Activated CD8-positive, alpha-beta T cell treated with anti-CD3 and anti-CD28 coated beads for 36 hours (primary cell): ENCODE results near the gene RNF144A. TPM values are rescaled to one million over a fixed set of nuclear protein-coding genes. Genes with fewer than 3 reads are reported as not detected.

ENCODE experiments used
- ATAC-seq: fragments of 200-7000 bp; cut with Tn5 transposase; one replicate; pipeline ENCODE4 v1.10.0; 2021; ENCODE audit warnings: mild to moderate bottlenecking, moderate library complexity
- CTCF ChIA-PET: fragments of 350-600 bp; sonication (Branson Sonifier 250); formaldehyde crosslinking; loops from one replicate; lab custom pipeline; 2021; ENCODE audit warnings: antibody characterized with exemption; lab: Charles Lee
- POLR2A ChIA-PET: fragments of 350-600 bp; sonication (Branson Sonifier 250); formaldehyde crosslinking; loops from one replicate; lab custom pipeline; 2021; ENCODE audit warnings: antibody characterized with exemption; lab: Charles Lee
- DNase-seq: peaks from one replicate; pipeline ENCODE4 v3.0.0-alpha.2; 2020
- H3K27ac Mint-ChIP-seq: one replicate; pipeline ENCODE4 v1.8.0; 2021; ENCODE audit warnings: mild to moderate bottlenecking, mixed read lengths
- H3K27me3 Mint-ChIP-seq: one replicate; pipeline ENCODE4 v1.8.0; 2021; ENCODE audit warnings: mixed read lengths
- H3K36me3 Mint-ChIP-seq: one replicate; pipeline ENCODE4 v1.8.0; 2021; ENCODE audit warnings: low read depth, mixed read lengths
- H3K4me1 Mint-ChIP-seq: one replicate; pipeline ENCODE4 v1.8.0; 2021; ENCODE audit warnings: low read depth, mixed read lengths
- H3K4me3 Mint-ChIP-seq: one replicate; pipeline ENCODE4 v1.8.0; 2021; ENCODE audit warnings: mild to moderate bottlenecking, moderate library complexity, mixed read lengths
- H3K9me3 Mint-ChIP-seq: one replicate; pipeline ENCODE4 v1.8.0; 2021; ENCODE audit warnings: mixed read lengths
- intact Hi-C: fragments of 100-400 bp; cut with micrococcal nuclease; formaldehyde crosslinking; loops from one replicate; pipeline ENCODE4 v1.10.0; 2022
- total RNA-seq, 2 experiments: library from RNA; stranded (reverse); gene quantifications; one replicate each; pipeline ENCODE4 v1.2.3, GENCODE V29; 2021
- TF ChIP-seq, protein P1 (sequence below): fragments of 200-600 bp; IDR thresholded peaks from one replicate; pipeline ENCODE4 v1.8.0; 2022; ENCODE audit warnings: antibody characterized with exemption, mild to moderate bottlenecking

The RNF144A gene
- total RNA-seq, 2 experiments from 2014 or later: 32.6 to 36.5 TPM

DNA sequence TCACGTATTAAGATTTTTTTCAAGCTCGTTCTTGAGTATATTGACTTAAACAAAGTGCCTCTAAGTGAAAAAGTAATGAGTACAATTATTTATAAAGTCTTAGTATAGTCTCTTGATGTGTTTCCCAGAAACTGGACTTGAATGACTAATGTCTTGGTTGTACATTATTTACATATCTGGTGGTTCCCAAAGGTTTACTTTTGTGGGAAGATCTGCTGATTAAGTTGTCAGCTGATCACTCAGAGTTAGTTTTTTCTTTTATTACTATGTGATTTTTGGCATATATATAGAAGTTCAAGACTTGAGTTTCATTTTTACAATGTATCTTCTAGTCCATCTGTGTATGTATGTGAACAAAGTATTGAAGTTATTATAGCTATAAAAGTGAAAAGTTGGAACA, 29.5 kb downstream of the RNF144A start:
- Mint-ChIP-seq H3K4me3 (no peak overlapping the region), H3K4me1 (peaks cover 52% of the 10 kb centered on the region), H3K27me3 (no peaks in the 10 kb centered on the region), H3K36me3 (peaks cover 40% of the 10 kb centered on the region), H3K27ac (no peak overlapping the region), H3K9me3 (no peaks in the 10 kb centered on the region)
- intact Hi-C loops: no loop called here
- CTCF ChIA-PET: interaction anchor here (0.8 to 1.8 kb wide), 4 partner anchors 12 to 49 kb away, joined by 3 to 7 read pairs (median 5); partner anchors contain the start of gene RNF144A
- TF ChIP-seq, protein P1, sequence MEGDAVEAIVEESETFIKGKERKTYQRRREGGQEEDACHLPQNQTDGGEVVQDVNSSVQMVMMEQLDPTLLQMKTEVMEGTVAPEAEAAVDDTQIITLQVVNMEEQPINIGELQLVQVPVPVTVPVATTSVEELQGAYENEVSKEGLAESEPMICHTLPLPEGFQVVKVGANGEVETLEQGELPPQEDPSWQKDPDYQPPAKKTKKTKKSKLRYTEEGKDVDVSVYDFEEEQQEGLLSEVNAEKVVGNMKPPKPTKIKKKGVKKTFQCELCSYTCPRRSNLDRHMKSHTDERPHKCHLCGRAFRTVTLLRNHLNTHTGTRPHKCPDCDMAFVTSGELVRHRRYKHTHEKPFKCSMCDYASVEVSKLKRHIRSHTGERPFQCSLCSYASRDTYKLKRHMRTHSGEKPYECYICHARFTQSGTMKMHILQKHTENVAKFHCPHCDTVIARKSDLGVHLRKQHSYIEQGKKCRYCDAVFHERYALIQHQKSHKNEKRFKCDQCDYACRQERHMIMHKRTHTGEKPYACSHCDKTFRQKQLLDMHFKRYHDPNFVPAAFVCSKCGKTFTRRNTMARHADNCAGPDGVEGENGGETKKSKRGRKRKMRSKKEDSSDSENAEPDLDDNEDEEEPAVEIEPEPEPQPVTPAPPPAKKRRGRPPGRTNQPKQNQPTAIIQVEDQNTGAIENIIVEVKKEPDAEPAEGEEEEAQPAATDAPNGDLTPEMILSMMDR: no peak
- POLR2A ChIA-PET: interaction anchor here (0.6 to 1.0 kb wide), 2 partner anchors 11 to 30 kb away, joined by 3 read pairs; partner anchors contain the start of gene RNF144A
- DNase-seq (no peak), ATAC-seq (peak; percentile 61)

DNA sequence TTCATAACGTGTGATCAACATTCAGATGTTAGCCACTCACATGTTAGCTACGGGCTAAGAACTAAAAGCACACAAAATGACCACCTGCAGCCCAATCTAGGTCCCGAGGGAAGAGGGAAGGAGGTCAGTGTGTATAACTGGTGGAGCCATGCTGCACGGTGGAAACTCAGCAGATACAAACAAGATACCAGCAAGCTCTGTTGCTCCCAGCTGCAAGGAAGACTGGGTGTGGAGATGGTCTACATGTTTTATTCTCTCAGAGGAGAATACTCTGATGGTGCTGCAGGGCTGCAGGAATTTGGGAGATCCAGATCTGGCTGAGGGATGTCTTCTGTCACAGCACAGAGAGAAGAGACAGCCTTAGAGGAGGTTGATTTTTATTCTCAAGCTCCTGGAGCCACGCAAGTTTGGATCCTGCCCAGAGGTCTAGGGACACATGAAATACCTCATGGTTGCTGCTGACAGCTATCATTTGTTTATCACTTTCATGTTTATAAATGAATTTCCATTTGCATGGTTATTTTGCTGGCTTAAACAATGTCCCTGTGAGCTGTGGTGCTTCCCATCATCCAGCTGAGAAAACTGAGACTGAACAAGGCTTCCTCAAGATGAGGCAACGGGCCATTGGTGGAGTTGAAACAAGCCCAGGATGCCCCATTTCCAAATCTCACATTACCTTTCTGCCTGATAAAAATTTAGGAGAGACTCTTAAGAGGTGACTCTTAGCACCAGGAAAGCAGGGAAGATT, 30.9 kb downstream of the RNF144A start:
- Mint-ChIP-seq H3K27ac (no peak overlapping the region), H3K9me3 (no peaks in the 10 kb centered on the region), H3K36me3 (peaks cover 33% of the 10 kb centered on the region), H3K4me3 (no peak overlapping the region), H3K4me1 (peaks cover 48% of the 10 kb centered on the region), H3K27me3 (no peaks in the 10 kb centered on the region)
- ChIA-PET POLR2A (interaction anchor here (1.0 kb wide), 1 partner anchor 16 kb away, joined by 3 read pairs; no protein-coding TSS in a partner anchor), CTCF (interaction anchor here (1.2 kb wide), 2 partner anchors 11 to 29 kb away, joined by 3 to 4 read pairs; no protein-coding TSS in a partner anchor)
- TF ChIP-seq, protein P1: no peak
- no peak for DNase-seq
- ATAC-seq: no peak
- intact Hi-C loops: no loop called here

DNA sequence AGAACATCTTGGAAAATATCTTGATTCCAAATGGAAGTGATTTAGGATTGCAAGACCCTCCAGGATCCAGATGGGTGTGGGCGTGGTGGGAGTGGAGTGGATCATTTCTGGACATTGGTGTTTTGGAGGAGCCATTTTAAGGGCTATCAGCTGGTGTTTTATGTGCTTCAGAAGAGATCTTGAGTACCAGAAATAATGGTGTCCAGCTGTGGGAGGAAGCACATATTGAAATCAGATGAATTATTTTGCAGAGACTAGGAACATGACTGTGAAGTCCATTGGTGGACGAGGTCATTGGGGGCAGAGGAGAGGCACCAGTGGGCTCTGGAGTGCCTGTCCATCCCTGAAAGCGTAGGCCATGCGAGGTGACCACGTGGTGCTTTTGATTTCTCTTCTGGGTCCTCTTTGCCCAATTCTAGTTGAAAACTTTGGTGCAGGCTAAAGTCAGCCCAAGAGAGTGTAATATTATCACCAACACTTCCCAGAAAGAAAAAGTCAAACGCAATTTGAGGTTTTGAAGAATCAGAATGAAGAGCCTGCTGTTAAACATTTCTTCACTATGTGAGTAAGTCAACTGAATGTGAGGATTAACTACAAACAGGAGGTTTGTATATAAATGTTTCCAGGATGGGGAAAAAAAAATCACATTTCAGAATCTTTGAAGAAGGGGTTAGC, 31.6 kb downstream of the RNF144A start:
- TF ChIP-seq, protein P1: no peak
- H3K4me1 Mint-ChIP-seq: peaks cover 43% of the 10 kb centered on the region
- POLR2A ChIA-PET: interaction anchor here (1.0 kb wide), 1 partner anchor 17 kb away, joined by 3 read pairs; no protein-coding TSS in a partner anchor

DNA sequence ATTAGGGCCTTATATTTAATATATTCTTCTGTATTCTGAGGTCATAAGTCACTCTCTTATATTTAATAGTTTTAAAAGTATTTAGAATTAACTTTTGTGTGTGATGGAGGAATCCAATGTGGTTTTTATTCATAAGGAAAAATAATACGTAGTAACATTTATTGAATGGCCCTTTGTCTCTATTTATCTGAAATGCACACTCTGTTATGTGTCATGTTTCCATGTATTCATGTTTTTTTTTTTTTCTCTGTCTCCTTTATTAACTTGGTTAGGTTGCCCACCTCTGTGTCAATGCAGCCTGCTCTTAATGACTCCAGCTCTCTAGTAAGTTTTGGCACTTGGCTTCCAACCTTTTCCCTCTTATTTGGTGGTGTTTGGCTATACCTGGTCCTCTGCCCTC, 33.8 kb downstream of the RNF144A start:
- ATAC-seq (no peak), DNase-seq (no peak)
- H3K27me3 Mint-ChIP-seq: no peaks in the 10 kb centered on the region
- TF ChIP-seq, protein P1: no peak
- POLR2A ChIA-PET: interaction anchor here (0.6 to 1.1 kb wide), 2 partner anchors 34 to 442 kb away, joined by 3 read pairs; partner anchors contain the start of gene RNF144A
- H3K4me3 Mint-ChIP-seq: no peak overlapping the region
- peaks cover 33% of the 10 kb centered on the region for H3K4me1 Mint-ChIP-seq
- peaks cover 11% of the 10 kb centered on the region for H3K36me3 Mint-ChIP-seq
- intact Hi-C loops: no loop called here
- CTCF ChIA-PET: interaction anchor here (1.3 kb wide), 1 partner anchor 54 kb away, joined by 7 read pairs; no protein-coding TSS in a partner anchor
- H3K9me3 Mint-ChIP-seq: no peaks in the 10 kb centered on the region
- H3K27ac Mint-ChIP-seq: no peak overlapping the region

More for the DNA sequence above, 31.6 kb downstream of the RNF144A start:
- Mint-ChIP-seq H3K27ac (no peak overlapping the region), H3K9me3 (no peaks in the 10 kb centered on the region), H3K36me3 (peaks cover 26% of the 10 kb centered on the region), H3K27me3 (no peaks in the 10 kb centered on the region), H3K4me3 (no peak overlapping the region)
- CTCF ChIA-PET: interaction anchor here (1.2 kb wide), 2 partner anchors 12 to 30 kb away, joined by 3 to 4 read pairs; no protein-coding TSS in a partner anchor
- DNase-seq (no peak), ATAC-seq (no peak)
- intact Hi-C loops: no loop called here
